BLaER1 treated with 17β-estradiol and CSF1 and Interleukin-3, amounts not matched to agents 10 nM and 100 nM (cell line): ENCODE measurements around the gene HAND2.

Source experiments
- H3K27ac ChIP-seq, 11 experiments: shearing (Covaris generic); formaldehyde crosslinking; 2 replicates each; pipeline ENCODE4 v1.8.1; 2022
- H3K27me3 ChIP-seq, 11 experiments: shearing (Covaris generic); formaldehyde crosslinking; 2 replicates each; pipeline ENCODE4 v1.8.1; 2022
- H3K36me3 ChIP-seq, 11 experiments: shearing (Covaris generic); formaldehyde crosslinking; 2 replicates each; pipeline ENCODE4 v1.8.1; 2022
- H3K4me1 ChIP-seq, 10 experiments: shearing (Covaris generic); formaldehyde crosslinking; 2 replicates each; pipeline ENCODE4 v1.8.1; 2022
- H3K4me2 ChIP-seq, 11 experiments: shearing (Covaris generic); formaldehyde crosslinking; 2 replicates each; pipeline ENCODE4 v1.8.1; 2022
- H3K4me3 ChIP-seq, 10 experiments: shearing (Covaris generic); formaldehyde crosslinking; 2 replicates each; pipeline ENCODE4 v1.8.1; 2022
- H3K9ac ChIP-seq, 11 experiments: shearing (Covaris generic); formaldehyde crosslinking; 2 replicates each; pipeline ENCODE4 v1.8.1; 2022
- H3K9me3 ChIP-seq, 11 experiments: shearing (Covaris generic); formaldehyde crosslinking; replicated peaks in 1 of 11; 2 replicates each; pipeline ENCODE4 v1.8.1; 2022
- H4K20me1 ChIP-seq, 11 experiments: shearing (Covaris generic); formaldehyde crosslinking; 2 replicates each; pipeline ENCODE4 v1.8.1; 2022
- Cebpa-rat ChIP-seq, 11 experiments: shearing (Covaris generic); IDR thresholded peaks; 2 replicates each; pipeline ENCODE4 v1.8.1; 2022

The HAND2 gene

DNA sequence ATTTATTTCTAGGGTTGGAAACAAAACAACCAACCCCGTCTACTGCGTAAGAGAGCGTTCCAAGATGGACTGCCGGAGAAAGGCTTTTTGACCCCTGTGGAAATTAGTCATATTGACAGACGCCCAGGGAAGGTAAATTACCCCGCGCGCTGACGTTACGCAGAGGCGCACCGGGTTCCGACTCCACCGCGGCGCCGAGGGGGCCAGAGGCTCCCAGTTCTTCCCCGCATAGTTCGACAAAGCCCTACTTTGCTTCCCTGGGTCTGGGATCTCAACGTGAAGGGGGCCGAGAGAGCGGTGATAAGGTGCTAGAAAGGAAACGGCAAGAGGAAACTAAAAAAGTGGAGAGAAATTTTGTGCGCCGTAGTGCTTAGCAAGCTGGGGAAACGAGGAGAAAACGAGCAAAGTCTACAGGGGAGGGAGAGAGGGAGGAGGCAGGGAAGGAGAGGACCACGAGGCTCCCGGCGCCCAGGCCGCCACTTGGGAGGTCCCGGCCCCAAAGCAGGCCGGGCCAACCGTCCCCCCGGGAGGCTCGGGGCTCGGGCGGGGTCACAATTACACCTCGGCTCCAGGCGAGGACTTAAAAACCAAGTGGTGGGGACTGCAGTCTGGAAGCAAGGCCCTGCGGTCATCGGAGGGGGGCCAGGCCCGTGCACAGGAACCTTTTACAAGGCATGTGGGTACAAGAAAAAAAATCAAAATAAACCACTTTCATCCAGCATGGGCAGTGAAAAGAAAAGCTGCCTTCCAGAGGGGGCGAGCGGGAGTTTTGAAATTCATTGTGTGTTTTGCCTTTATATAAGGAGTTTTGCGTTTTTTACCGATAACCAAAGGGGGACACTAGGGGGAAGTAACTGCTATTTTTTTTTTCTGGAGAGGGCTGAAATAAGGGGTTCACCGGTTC lies 13.2 kb downstream of the HAND2 start:
- TF ChIP-seq Cebpa-rat (IDR thresholded peaks at IDR 0.05) = no peak
- Histone ChIP-seq H3K4me2 (no peak overlapping the region), H3K4me3 (no peak overlapping the region), H3K4me1 (peaks cover 0 to 6% (median 0%) of the 10 kb centered on the region in 10 experiments; a peak in 2 of 20 replicates), H3K27me3 (peaks cover 23 to 46% (median 36%) of the 10 kb centered on the region in 11 experiments), H3K27ac (no peak overlapping the region), H3K36me3 (no peaks in the 10 kb centered on the region), H4K20me1 (no peaks in the 10 kb centered on the region), H3K9ac (no peak overlapping the region), H3K9me3 (peaks cover 38 to 54% (median 51%) of the 10 kb centered on the region in 11 experiments)

GRCh38 chr4:173515458-173515857 lies 14.6 kb downstream of the HAND2 start:
- Histone ChIP-seq H3K9ac (no peak overlapping the region), H3K4me1 (peaks cover 0 to 6% (median 0%) of the 10 kb centered on the region in 10 experiments; a peak in 2 of 20 replicates), H3K4me3 (no peak overlapping the region), H3K27ac (no peak overlapping the region), H3K36me3 (no peaks in the 10 kb centered on the region), H4K20me1 (no peaks in the 10 kb centered on the region), H3K27me3 (peaks cover 23 to 47% (median 36%) of the 10 kb centered on the region in 11 experiments), H3K4me2 (no peak overlapping the region), H3K9me3 (peaks cover 30 to 49% (median 42%) of the 10 kb centered on the region in 11 experiments)
- no peak for TF ChIP-seq Cebpa-rat (IDR thresholded peaks at IDR 0.05)

DNA sequence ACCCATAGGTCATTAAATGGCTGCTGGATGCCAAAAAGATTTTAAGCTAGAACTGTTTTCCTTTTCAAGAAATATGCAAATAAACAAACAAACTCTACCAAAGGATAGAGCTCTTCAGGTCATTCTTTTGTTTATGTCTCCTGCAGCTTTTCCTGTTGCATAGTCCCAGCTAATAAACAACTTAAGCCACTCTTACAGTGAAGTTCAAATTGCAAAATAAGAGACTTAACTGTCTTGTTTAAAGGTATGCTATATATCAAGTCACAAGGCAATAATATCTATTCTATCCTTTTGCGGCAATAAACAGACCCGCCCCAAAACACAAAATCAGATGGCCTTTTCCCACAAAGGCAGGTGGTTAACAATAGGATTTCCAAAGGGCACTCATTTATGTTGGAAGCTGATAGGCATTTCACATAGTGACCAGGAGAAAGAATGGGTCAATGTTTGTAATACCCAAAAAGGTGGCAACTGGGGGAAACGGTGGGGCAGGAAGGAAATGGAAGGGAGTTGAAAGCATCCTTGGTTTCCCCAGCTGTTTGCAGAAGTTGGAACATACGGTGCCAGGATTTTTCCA lies 15.3 kb downstream of the HAND2 start:
- Histone ChIP-seq H3K9me3 (peaks cover 34 to 54% (median 44%) of the 10 kb centered on the region in 11 experiments), H3K27me3 (peaks cover 23 to 51% (median 36%) of the 10 kb centered on the region in 11 experiments), H4K20me1 (no peaks in the 10 kb centered on the region), H3K4me3 (no peak overlapping the region), H3K36me3 (no peaks in the 10 kb centered on the region), H3K27ac (no peak overlapping the region), H3K4me2 (no peak overlapping the region), H3K9ac (no peak overlapping the region), H3K4me1 (peaks cover 0 to 6% (median 0%) of the 10 kb centered on the region in 10 experiments; a peak in 1 of 20 replicates)
- no peak for TF ChIP-seq Cebpa-rat (IDR thresholded peaks at IDR 0.05)

GRCh38 chr4:173513651-173514050 lies 16.4 kb downstream of the HAND2 start:
- Histone ChIP-seq H3K9me3 (peaks cover 38 to 54% (median 45%) of the 10 kb centered on the region in 11 experiments), H3K27me3 (peaks cover 25 to 47% (median 32%) of the 10 kb centered on the region in 11 experiments), H4K20me1 (no peaks in the 10 kb centered on the region), H3K4me3 (no peak overlapping the region), H3K27ac (no peak overlapping the region), H3K4me2 (no peak overlapping the region), H3K9ac (no peak overlapping the region), H3K4me1 (peaks cover 0 to 6% (median 0%) of the 10 kb centered on the region in 10 experiments; a peak in 1 of 20 replicates), H3K36me3 (no peaks in the 10 kb centered on the region)
- TF ChIP-seq Cebpa-rat (IDR thresholded peaks at IDR 0.05) = no peak

DNA sequence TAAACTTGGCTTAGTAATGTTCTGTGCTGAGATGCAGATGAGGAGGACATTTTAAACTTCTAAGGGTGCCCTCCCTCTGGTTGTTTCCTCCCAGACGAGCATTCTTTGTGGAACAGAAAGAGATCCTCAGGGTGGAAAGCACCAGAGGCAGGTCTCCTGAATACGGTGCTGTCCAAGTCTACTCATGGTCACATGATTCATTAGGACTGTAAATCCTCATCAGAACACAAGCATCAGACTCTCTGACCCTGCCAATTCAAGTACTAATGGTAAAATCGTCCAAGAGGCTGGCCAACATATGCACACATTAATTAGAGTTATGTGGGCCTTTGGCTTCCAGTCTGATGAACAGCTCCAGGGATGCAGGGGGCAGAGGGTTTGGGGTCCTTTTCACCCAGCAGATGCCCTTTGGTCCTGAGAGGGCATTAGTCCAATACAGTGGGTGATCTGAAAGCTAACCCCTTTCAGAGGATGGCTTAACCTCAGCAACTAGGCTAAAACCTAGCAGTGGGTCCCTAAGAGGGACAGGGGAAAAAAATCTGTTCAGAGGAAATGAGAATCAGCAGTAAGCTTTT lies 18.2 kb downstream of the HAND2 start:
- Histone ChIP-seq H3K36me3 (no peaks in the 10 kb centered on the region), H3K4me1 (no peaks in the 10 kb centered on the region)
- no peak for TF ChIP-seq Cebpa-rat (IDR thresholded peaks at IDR 0.05)

DNA sequence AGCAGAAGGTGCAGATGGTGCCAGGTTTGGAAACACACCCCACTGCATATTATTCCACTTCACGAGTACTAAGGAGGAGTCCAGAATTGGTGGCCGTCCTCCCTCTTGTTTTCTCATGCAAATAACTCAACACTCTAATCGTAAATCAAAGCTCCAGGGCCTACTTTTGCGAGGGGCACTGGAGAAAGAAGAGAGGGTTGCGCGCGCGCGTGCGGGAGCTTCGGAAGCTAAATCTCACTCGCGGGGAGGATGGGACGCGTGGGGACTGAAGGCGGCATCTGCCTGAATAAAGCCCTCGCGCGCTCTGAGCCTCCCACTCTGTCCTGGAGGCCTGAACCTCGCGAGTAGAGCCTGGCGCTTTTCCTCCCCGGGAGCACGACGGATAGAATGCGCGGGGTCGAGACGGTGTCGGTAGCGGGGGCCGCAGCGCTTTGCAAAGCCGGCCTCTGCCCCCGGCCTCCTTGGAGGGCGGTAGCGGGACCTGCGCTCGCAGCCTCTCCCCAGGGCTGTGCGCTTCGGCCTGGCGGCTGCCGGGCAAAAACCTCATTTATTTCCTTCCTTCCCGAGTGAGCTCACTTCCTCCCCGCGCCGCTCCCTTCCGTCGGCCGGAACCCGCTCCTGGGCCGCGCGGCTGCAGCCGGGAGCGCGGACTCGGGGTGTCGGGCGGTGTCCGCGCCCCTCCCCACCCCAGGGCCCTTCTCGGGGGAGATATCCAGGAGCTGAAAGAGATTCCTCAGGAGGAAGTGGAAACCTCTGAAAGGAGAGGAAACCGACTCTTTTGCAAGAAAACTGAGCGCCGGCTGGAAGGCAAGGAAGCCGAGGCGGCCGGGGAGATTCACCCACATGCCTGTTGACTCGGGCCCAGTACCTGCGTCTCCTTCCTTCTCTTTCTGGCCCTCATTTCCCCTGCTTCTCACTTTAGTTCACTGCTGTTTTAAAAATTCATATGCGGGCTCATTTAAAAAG lies 20.7 kb downstream of the HAND2 start:
- Histone ChIP-seq H3K9me3 (peaks cover 26 to 43% (median 32%) of the 10 kb centered on the region in 11 experiments), H3K9ac (no peak overlapping the region), H3K27me3 (peaks cover 0 to 24% (median 8%) of the 10 kb centered on the region in 11 experiments; a peak in 11 of 22 replicates), H3K27ac (no peak overlapping the region), H3K4me3 (no peak overlapping the region; a peak in 1 of 20 replicates), H3K4me1 (peaks cover 0 to 14% (median 2%) of the 10 kb centered on the region in 10 experiments; a peak in 8 of 20 replicates), H3K36me3 (no peaks in the 10 kb centered on the region), H3K4me2 (no peak overlapping the region), H4K20me1 (no peaks in the 10 kb centered on the region)
- TF ChIP-seq Cebpa-rat (IDR thresholded peaks at IDR 0.05) = no peak

More for the DNA sequence above, 18.2 kb downstream of the HAND2 start:
- peaks cover 34 to 51% (median 41%) of the 10 kb centered on the region in 11 experiments for H3K9me3 ChIP-seq
- H3K4me3 ChIP-seq = no peak overlapping the region
- no peak overlapping the region for H3K9ac ChIP-seq
- H3K27ac ChIP-seq = no peak overlapping the region
- peaks cover 9 to 42% (median 21%) of the 10 kb centered on the region in 11 experiments; a peak in 21 of 22 replicates for H3K27me3 ChIP-seq
- H3K4me2 ChIP-seq = no peak overlapping the region
- H4K20me1 ChIP-seq = no peaks in the 10 kb centered on the region

- Histone ChIP-seq H3K4me2 (no peak overlapping the region), H3K9me3 (peaks cover 26 to 43% (median 32%) of the 10 kb centered on the region in 11 experiments)
These were observed 21.5 kb downstream of the HAND2 start for GRCh38 chr4:173508386-173509035.

More at GRCh38 chr4:173508386-173509035, 21.5 kb downstream of the HAND2 start:
- no peak overlapping the region for H3K9ac ChIP-seq
- no peaks in the 10 kb centered on the region for H3K36me3 ChIP-seq
- H3K4me1 ChIP-seq = peaks cover 0 to 20% (median 2%) of the 10 kb centered on the region in 10 experiments; a peak in 8 of 20 replicates
- no peak for TF ChIP-seq Cebpa-rat (IDR thresholded peaks at IDR 0.05)
- no peaks in the 10 kb centered on the region for H4K20me1 ChIP-seq
- H3K4me3 ChIP-seq = no peak overlapping the region
- H3K27me3 ChIP-seq = peaks cover 0 to 24% (median 8%) of the 10 kb centered on the region in 11 experiments; a peak in 11 of 22 replicates
- no peak overlapping the region for H3K27ac ChIP-seq
